Body of pancreas (tissue), 4 donors: ENCODE data around the gene SCAF4. TPM values are rescaled to one million over a fixed set of nuclear protein-coding genes. Genes with fewer than 3 reads are reported as not detected.

Experiments
- ATAC-seq: fragments of 150-250 bp; one replicate; pipeline ENCODE4 v1.9.1; 2016
- DNase-seq, 4 donors: peaks; one replicate each; pipeline ENCODE4 v3.0.0-alpha.2; 2019
- H3K27ac ChIP-seq, 4 donors: fragments of 200-600 bp; sonication (generic); 1 replicate in 3 of 4; 2 replicates in 1 of 4; pipeline versions ENCODE4 v1.5.1 to v1.6.1; 2016 to 2019; ENCODE audit warnings: mild to moderate bottlenecking in 1 of 4, mixed read lengths in 1 of 4, moderate library complexity in 1 of 4
- H3K27me3 ChIP-seq, 2 donors: fragments of 200-600 bp; sonication (generic); one replicate each; pipeline ENCODE4 v1.6.0; 2016; ENCODE audit warnings: mild to moderate bottlenecking in 1 of 2
- H3K36me3 ChIP-seq, 2 donors: fragments of 200-600 bp; sonication (generic); replicated peaks in 1 of 2; 2 replicates each; pipeline ENCODE4 v1.5.1; 2016; ENCODE audit warnings: low read depth in 2 of 2; ENCODE audit not compliant: insufficient read depth in 1 of 2
- H3K4me1 ChIP-seq: fragments of 200-600 bp; sonication (generic); one replicate; pipeline ENCODE4 v1.6.0; 2016
- H3K4me3 ChIP-seq, 2 donors: fragments of 200-600 bp; sonication (generic); 1 replicate in 1 of 2; 2 replicates in 1 of 2; pipeline ENCODE4 v1.5.1; 2016 to 2019
- H3K9me3 ChIP-seq, 3 donors: fragments of 200-600 bp; sonication (generic); 1 replicate in 2 of 3; 2 replicates in 1 of 3; pipeline ENCODE4 v1.5.1; 2016
- POLR2A ChIP-seq, 3 donors: fragments of 450-650 bp; IDR thresholded peaks; one replicate each; pipeline ENCODE4 v1.6.1; 2016; ENCODE audit warnings: antibody characterized with exemption in 3 of 3, mild to moderate bottlenecking in 2 of 3
- WGBS, 2 donors: methylation state at CpG; one replicate each; pipeline ENCODE4 v1.1.5; 2017; 5-methylcytosine and 5-hydroxymethylcytosine counted together
- intact Hi-C: fragments of 100-400 bp; cut with DNase I; formaldehyde crosslinking; loops from one replicate; pipeline ENCODE4 v1.15.1; 2023
- total RNA-seq, 2 donors: library from RNA; depleted of rRNA; stranded (reverse); fragments of >200 nt; gene quantifications; one replicate each; pipeline ENCODE4 v1.1.0, GENCODE V29; 2016
- TF ChIP-seq, protein P1 (sequence below), 7 experiments: fragments of 450-650 bp in 4 of 7; fragments of 200-600 bp in 3 of 7; sonication (generic) in 3 of 7; IDR thresholded peaks; one replicate each; pipeline ENCODE4 v1.5.1; 2016 to 2019; ENCODE audit warnings: antibody characterized with exemption in 7 of 7

SCAF4 gene
- total RNA-seq, 2 donors from 2014 or later, result 9.2 to 11.4 TPM

- Histone ChIP-seq H3K4me1 (peaks cover 39% of the 10 kb centered on the region), H3K27me3 (no peaks in the 10 kb centered on the region), H3K36me3 (no peaks in the 10 kb centered on the region), H3K4me3 (peak overlapping the region; percentile 27 to 53), H3K27ac (peak overlapping the region; percentile 72 to 94 (median 86)), H3K9me3 (no peaks in the 10 kb centered on the region)
- 28 to 36% methylated on average over 19 to 20 of the region's 20 CpGs for WGBS, 2 donors
- ATAC-seq, result no peak
- no peak for TF ChIP-seq POLR2A (IDR thresholded peaks at IDR 0.05)
- TF ChIP-seq, protein P1, sequence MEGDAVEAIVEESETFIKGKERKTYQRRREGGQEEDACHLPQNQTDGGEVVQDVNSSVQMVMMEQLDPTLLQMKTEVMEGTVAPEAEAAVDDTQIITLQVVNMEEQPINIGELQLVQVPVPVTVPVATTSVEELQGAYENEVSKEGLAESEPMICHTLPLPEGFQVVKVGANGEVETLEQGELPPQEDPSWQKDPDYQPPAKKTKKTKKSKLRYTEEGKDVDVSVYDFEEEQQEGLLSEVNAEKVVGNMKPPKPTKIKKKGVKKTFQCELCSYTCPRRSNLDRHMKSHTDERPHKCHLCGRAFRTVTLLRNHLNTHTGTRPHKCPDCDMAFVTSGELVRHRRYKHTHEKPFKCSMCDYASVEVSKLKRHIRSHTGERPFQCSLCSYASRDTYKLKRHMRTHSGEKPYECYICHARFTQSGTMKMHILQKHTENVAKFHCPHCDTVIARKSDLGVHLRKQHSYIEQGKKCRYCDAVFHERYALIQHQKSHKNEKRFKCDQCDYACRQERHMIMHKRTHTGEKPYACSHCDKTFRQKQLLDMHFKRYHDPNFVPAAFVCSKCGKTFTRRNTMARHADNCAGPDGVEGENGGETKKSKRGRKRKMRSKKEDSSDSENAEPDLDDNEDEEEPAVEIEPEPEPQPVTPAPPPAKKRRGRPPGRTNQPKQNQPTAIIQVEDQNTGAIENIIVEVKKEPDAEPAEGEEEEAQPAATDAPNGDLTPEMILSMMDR (IDR thresholded peaks at IDR 0.05), result no peak
- DNase-seq, result peak in 2 of 4 donors; percentile 11 to 18
- intact Hi-C loops, result no loop called here
These were observed 956 bp upstream of the SCAF4 start for GRCh38 chr21:31732597-31733550.

GRCh38 chr21:31731056-31731856 is 662 bp downstream of the SCAF4 start:
- Histone ChIP-seq H3K36me3 (no peaks in the 10 kb centered on the region), H3K27me3 (no peaks in the 10 kb centered on the region), H3K4me1 (peaks cover 48% of the 10 kb centered on the region), H3K27ac (peak overlapping the region; percentile 79 to 94 (median 88)), H3K4me3 (peak overlapping the region; percentile 75 to 91), H3K9me3 (no peaks in the 10 kb centered on the region)
- ATAC-seq (peak; percentile 13), DNase-seq (peak; percentile 47 to 53 (median 49))
- 0 to 6% methylated on average over 4 to 83 of the region's 86 CpGs for WGBS, 2 donors
- peak in 2 of 3 donors; percentile 2 to 15 for TF ChIP-seq POLR2A (IDR thresholded peaks at IDR 0.05)
- TF ChIP-seq, protein P1 (IDR thresholded peaks at IDR 0.05), result no peak
- intact Hi-C loops, result no loop called here

DNA sequence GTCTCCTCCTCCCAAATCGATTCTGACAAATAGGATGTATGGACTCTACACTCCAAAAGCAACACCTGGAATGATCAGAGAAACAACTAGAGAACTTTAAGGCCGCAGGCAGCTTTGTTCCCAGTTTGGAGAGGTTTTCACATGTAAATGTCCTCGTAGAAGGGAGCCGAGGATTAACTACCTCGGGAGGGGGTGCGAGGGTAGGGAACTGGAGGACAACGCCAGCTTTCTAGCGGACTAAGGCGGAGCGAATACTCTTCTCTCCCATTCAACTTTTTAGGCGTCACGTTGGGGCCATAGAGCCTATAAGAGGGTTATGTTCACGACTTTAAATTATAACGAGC is 1.2 kb downstream of the SCAF4 start:
- WGBS, 2 donors, result 1% methylated on average over 14 of the region's 14 CpGs
- peak overlapping the region; percentile 79 to 94 (median 88) for H3K27ac ChIP-seq
- H3K27me3 ChIP-seq, result no peaks in the 10 kb centered on the region
- peaks cover 49% of the 10 kb centered on the region for H3K4me1 ChIP-seq
- TF ChIP-seq, protein P1 (IDR thresholded peaks at IDR 0.05), result no peak
- TF ChIP-seq POLR2A (IDR thresholded peaks at IDR 0.05), result no peak
- no peaks in the 10 kb centered on the region for H3K9me3 ChIP-seq
- ATAC-seq (no peak), DNase-seq (peak in 2 of 4 donors; percentile 12 to 13)
- H3K4me3 ChIP-seq, result peak overlapping the region; percentile 75 to 91
- H3K36me3 ChIP-seq, result no peaks in the 10 kb centered on the region
- intact Hi-C loops, result no loop called here

DNA sequence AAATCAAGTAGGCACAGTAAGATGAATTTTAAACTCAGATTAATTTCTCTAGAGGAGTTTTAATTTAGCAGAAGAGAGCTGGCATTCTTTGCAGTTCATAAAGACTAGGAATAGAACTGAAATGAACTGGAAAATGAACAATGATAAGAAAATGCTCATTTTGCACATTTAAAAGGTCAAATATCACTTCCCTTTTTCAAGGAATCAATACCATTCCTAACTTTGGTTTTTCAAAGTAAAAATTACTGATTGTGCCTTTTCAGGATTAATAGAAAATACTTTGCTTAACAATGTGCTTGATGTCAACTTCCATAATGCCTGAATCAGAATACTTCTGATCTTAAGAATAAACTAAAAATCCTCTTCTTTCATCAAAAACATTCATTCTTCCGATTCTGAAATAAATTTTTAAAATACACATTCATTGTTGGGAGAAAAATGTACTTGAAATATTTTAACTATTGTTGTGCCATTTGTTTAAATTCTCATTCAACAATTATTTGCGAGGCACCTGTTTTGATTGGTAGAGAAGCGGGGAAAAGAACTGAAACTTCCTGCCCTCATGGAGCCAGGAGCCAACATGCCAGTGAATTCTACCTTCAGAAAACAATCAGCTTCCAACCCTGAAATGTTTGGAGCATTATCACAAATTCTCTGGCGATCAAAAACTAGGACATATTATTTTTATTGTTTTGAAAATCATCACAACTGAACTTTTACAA is 2.1 kb downstream of the SCAF4 start:
- Histone ChIP-seq H3K4me1 (peaks cover 56% of the 10 kb centered on the region), H3K27me3 (no peaks in the 10 kb centered on the region), H3K4me3 (no peak overlapping the region), H3K9me3 (no peaks in the 10 kb centered on the region), H3K27ac (no peak overlapping the region), H3K36me3 (no peaks in the 10 kb centered on the region)
- 51 to 60% methylated on average over 4 of the region's 4 CpGs for WGBS, 2 donors
- TF ChIP-seq POLR2A (IDR thresholded peaks at IDR 0.05), result no peak
- TF ChIP-seq, protein P1 (IDR thresholded peaks at IDR 0.05), result no peak
- DNase-seq, result no peak
- intact Hi-C loops, result no loop called here
- ATAC-seq, result no peak
